ENCODE results near the gene UGGT2.
"Not testable (repeated sequence)": the region's sequence is repeated elsewhere in the genome, so short reads cannot be mapped to it uniquely, and the experiment has no call there.

- TF ChIP-seq, protein P1, sequence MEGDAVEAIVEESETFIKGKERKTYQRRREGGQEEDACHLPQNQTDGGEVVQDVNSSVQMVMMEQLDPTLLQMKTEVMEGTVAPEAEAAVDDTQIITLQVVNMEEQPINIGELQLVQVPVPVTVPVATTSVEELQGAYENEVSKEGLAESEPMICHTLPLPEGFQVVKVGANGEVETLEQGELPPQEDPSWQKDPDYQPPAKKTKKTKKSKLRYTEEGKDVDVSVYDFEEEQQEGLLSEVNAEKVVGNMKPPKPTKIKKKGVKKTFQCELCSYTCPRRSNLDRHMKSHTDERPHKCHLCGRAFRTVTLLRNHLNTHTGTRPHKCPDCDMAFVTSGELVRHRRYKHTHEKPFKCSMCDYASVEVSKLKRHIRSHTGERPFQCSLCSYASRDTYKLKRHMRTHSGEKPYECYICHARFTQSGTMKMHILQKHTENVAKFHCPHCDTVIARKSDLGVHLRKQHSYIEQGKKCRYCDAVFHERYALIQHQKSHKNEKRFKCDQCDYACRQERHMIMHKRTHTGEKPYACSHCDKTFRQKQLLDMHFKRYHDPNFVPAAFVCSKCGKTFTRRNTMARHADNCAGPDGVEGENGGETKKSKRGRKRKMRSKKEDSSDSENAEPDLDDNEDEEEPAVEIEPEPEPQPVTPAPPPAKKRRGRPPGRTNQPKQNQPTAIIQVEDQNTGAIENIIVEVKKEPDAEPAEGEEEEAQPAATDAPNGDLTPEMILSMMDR (IDR thresholded peaks at IDR 0.05), result not testable (repeated sequence)
- not testable (repeated sequence) for TF ChIP-seq POLR2A, POLR2AphosphoS5 (IDR thresholded peaks at IDR 0.05)
These were observed 2.2 kb downstream of the UGGT2 start for GRCh38 chr13:96050955-96051354.
